Endothelial cell of umbilical vein (primary cell): Measurements from ENCODE around the gene B4GALNT3. TPM values are rescaled to one million over a fixed set of nuclear protein-coding genes. Genes with fewer than 3 reads are reported as not detected.

ENCODE experiments used
- BruUV-seq: library from RNA; stranded (reverse); fragments of 400-500 nt; replicated peaks from 2 replicates; lab custom pipeline; 2021; lab: Mats Ljungman, UMichigan
- CTCF ChIA-PET: fragments of 300-600, 350-600 bp; sonication (Branson Sonifier 250); formaldehyde crosslinking; loops from one replicate; lab custom pipeline; 2021; ENCODE audit warnings: antibody characterized with exemption, inconsistent platforms; lab: Charles Lee
- POLR2A ChIA-PET: fragments of 300-600, 350-600 bp; sonication (Branson Sonifier 250); formaldehyde crosslinking; loops from one replicate; lab custom pipeline; 2021; ENCODE audit warnings: antibody characterized with exemption, inconsistent platforms; lab: Charles Lee
- DNase-seq: peaks from one replicate; pipeline ENCODE4 v3.0.0-alpha.2; 2011; ENCODE audit warnings: low read depth, low spot score
- FAIRE-seq: peaks from 2 replicates; lab custom pipeline; 2011; peaks lifted over from hg19 to GRCh38; lab: Jason Lieb, UNC
- H2AFZ ChIP-seq: 2 replicates; pipeline ENCODE4 v1.6.0; 2012; ENCODE audit warnings: low read depth, low read length, control low read depth, inconsistent platforms
- H3K27ac ChIP-seq: 2 replicates; pipeline ENCODE4 v1.5.1; 2011; ENCODE audit warnings: low read depth, mild to moderate bottlenecking, control low read depth, low read length, moderate library complexity; ENCODE audit not compliant: insufficient read depth
- H3K27me3 ChIP-seq, 2 experiments: 2 replicates each; pipeline versions ENCODE4 v1.6.0 to v1.6.1; 2011; ENCODE audit warnings: low read length in 2 of 2, mixed read lengths in 1 of 2; ENCODE audit not compliant: control insufficient read depth in 2 of 2, insufficient read depth in 2 of 2
- H3K36me3 ChIP-seq, 2 experiments: 2 replicates in 1 of 2; 3 replicates in 1 of 2; pipeline ENCODE4 v1.5.1; 2011; ENCODE audit warnings: low read length in 2 of 2, mild to moderate bottlenecking in 1 of 2, moderate library complexity in 1 of 2; ENCODE audit not compliant: control insufficient read depth in 2 of 2, insufficient read depth in 2 of 2; ENCODE audit errors: extremely low read depth in 1 of 2
- H3K4me1 ChIP-seq: 3 replicates; pipeline ENCODE4 v1.5.1; 2011; ENCODE audit warnings: mild to moderate bottlenecking, low read length; ENCODE audit not compliant: control insufficient read depth, insufficient read depth; ENCODE audit errors: extremely low read depth
- H3K4me2 ChIP-seq: 2 replicates; pipeline ENCODE4 v1.6.1; 2011; ENCODE audit warnings: low read length, control low read depth, mixed read lengths; ENCODE audit not compliant: insufficient read depth
- H3K4me3 ChIP-seq, 3 experiments: fragments of 200-600 bp in 1 of 3; sonication (generic), shearing (Covaris generic) in 1 of 3; replicated peaks in 1 of 3; 2 replicates each; pipeline ENCODE4 v1.5.1; 2011 to 2016; ENCODE audit warnings: control low read depth in 3 of 3, low read length in 3 of 3, mild to moderate bottlenecking in 2 of 3, inconsistent platforms in 1 of 3, low read depth in 1 of 3, moderate library complexity in 1 of 3; ENCODE audit not compliant: insufficient read depth in 1 of 3
- H3K79me2 ChIP-seq: 2 replicates; pipeline ENCODE4 v1.6.0; 2012; ENCODE audit warnings: low read length, inconsistent platforms; ENCODE audit not compliant: control insufficient read depth, insufficient read depth
- H3K9ac ChIP-seq: replicated peaks from 2 replicates; pipeline ENCODE3; 2011; ENCODE audit warnings: low read length, control low read depth; ENCODE audit not compliant: insufficient read depth; ENCODE audit errors: extremely low read depth
- H3K9me1 ChIP-seq: replicated peaks from 3 replicates; pipeline ENCODE4 v1.6.0; 2011; ENCODE audit warnings: mild to moderate bottlenecking, low read length; ENCODE audit not compliant: control insufficient read depth, insufficient read depth; ENCODE audit errors: extremely low read depth
- H3K9me3 ChIP-seq: replicated peaks from 2 replicates; pipeline ENCODE4 v1.5.1; 2012; ENCODE audit warnings: low read length, inconsistent platforms; ENCODE audit not compliant: control insufficient read depth, insufficient read depth
- H4K20me1 ChIP-seq: replicated peaks from 2 replicates; pipeline ENCODE3; 2011; ENCODE audit warnings: mild to moderate bottlenecking, low read length; ENCODE audit not compliant: control insufficient read depth, insufficient read depth; ENCODE audit errors: extremely low read depth
- EZH2 ChIP-seq: IDR thresholded peaks from 2 replicates; pipeline ENCODE4 v1.6.1; 2012; ENCODE audit warnings: borderline replicate concordance, low read depth, mild to moderate bottlenecking, moderate library complexity, low read length, inconsistent platforms; ENCODE audit not compliant: severe bottlenecking
- FOS ChIP-seq: IDR thresholded peaks from 2 replicates; pipeline ENCODE4 v1.6.1; 2011; ENCODE audit warnings: mild to moderate bottlenecking, low read length, moderate library complexity, borderline replicate concordance; ENCODE audit not compliant: insufficient read depth
- GATA2 ChIP-seq: IDR thresholded peaks from 2 replicates; pipeline ENCODE4 v1.7.0; 2011; ENCODE audit warnings: low read depth, mild to moderate bottlenecking, moderate library complexity, mixed read lengths, low read length; ENCODE audit not compliant: insufficient read length, insufficient read depth
- JUN ChIP-seq: IDR thresholded peaks from 2 replicates; pipeline ENCODE4 v1.6.1; 2011; ENCODE audit warnings: borderline replicate concordance, low read depth; ENCODE audit not compliant: insufficient read length, insufficient read depth
- MAX ChIP-seq: IDR thresholded peaks from 2 replicates; pipeline ENCODE4 v1.6.1; 2011; ENCODE audit not compliant: insufficient read depth, insufficient read length
- MYC ChIP-seq: IDR thresholded peaks from one replicate; pipeline ENCODE4 v1.6.1; 2011; ENCODE audit warnings: mild to moderate bottlenecking, low read depth, low read length
- POLR2A ChIP-seq: IDR thresholded peaks from 2 replicates; pipeline ENCODE4 v1.6.1; 2012; ENCODE audit warnings: low read depth, mild to moderate bottlenecking, control low read depth, low read length
- POLR2AphosphoS5 ChIP-seq: IDR thresholded peaks from 2 replicates; pipeline ENCODE4 v1.6.1; 2012; ENCODE audit warnings: low read depth, mild to moderate bottlenecking, control low read depth, low read length, moderate library complexity; ENCODE audit not compliant: insufficient read depth
- dilution Hi-C: fragments of 300-500 bp; cut with MboI; formaldehyde crosslinking; loops from one replicate; pipeline ENCODE4 v1.15.0; 2019; ENCODE audit warnings: low sequenced_read_pairs; ENCODE audit not compliant: extremely low pct_ligation_motif_present
- intact Hi-C: fragments of 100-400 bp; cut with micrococcal nuclease; formaldehyde crosslinking; loops from one replicate; pipeline ENCODE4 v1.10.0; 2022
- polyA plus RNA-seq, 4 experiments: library from polyadenylated mRNA; depleted of rRNA in 3 of 4; stranded (reverse) in 3 of 4; unstranded in 1 of 4; fragments of >200 nt; gene quantifications; 2 replicates each; pipeline versions ENCODE4 v1.2.1 to v1.2.3, GENCODE V29; 2011 to 2012; ENCODE audit warnings: missing spikeins in 1 of 4
- total RNA-seq: library from RNA; stranded (reverse); gene quantifications from 2 replicates; pipeline ENCODE4 v1.2.3, GENCODE V29; 2021
- TF ChIP-seq, protein P1 (sequence below), 2 donors: IDR thresholded peaks; 1 replicate in 1 of 2; 2 replicates in 1 of 2; pipeline ENCODE4 v1.5.1; 2011; ENCODE audit warnings: low read length in 2 of 2, mild to moderate bottlenecking in 2 of 2, moderate library complexity in 2 of 2, control low read depth in 1 of 2, inconsistent platforms in 1 of 2, low read depth in 1 of 2; ENCODE audit not compliant: insufficient read depth in 1 of 2; ENCODE audit errors: extremely low read depth in 1 of 2

Gene B4GALNT3
- total and polyA plus RNA-seq, 2 donors (not counting 3 experiments of a cell fraction or from before 2014, with no cell fraction given) = 0.07 TPM; not detected in 1

DNA sequence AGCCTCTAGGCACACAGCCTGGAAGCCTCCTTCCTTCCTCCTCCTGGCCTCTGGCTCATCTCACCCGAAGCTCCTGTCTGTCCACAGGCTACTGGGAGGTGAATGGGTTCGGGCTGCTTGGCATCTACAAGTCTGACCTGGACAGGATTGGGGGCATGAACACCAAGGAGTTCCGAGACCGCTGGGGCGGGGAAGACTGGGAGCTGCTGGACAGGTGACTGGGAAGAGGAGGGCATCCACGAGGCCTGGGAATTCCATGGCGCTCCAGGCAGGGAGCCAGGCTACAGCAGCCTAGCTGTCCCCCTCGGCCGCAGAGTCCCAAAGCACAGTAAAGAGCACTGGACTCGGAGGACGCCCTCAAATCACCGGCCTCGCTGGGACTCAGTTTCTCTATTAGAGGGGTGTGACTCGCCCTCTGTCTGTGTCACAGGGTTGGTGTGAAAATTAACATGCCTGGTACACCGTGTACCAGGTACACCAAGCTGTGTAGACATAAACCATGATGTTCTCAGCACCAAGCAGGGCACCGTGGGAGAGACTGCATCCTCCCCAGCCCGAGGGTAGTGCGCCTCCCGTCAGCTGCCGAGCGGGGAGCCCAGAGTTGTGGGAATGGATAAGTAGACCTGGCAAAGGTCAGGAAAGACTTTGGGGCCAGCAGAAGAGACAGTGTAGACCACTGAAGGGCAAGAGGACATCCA is 99.6 kb downstream of the B4GALNT3 start:
- intact Hi-C loops (no loop called here), dilution Hi-C loops (no loop called here)
- Histone ChIP-seq H3K4me2 (no peak overlapping the region), H3K27me3 (peaks cover 0 to 9% of the 10 kb centered on the region in 2 experiments), H3K4me3 (no peak overlapping the region), H4K20me1 (no peaks in the 10 kb centered on the region), H2AFZ (no peak overlapping the region), H3K4me1 (no peaks in the 10 kb centered on the region), H3K36me3 (no peaks in the 10 kb centered on the region), H3K27ac (no peak overlapping the region), H3K9ac (no peak overlapping the region), H3K9me1 (no peaks in the 10 kb centered on the region), H3K79me2 (no peaks in the 10 kb centered on the region), H3K9me3 (no peaks in the 10 kb centered on the region)
- POLR2A ChIA-PET = no interaction called here
- TF ChIP-seq EZH2 (no peak), POLR2AphosphoS5 (no peak), POLR2A (no peak), MAX (no peak), FOS (no peak), JUN (no peak)
- CTCF ChIA-PET = interaction anchor here (1.0 to 1.5 kb wide), 4 partner anchors 25 to 390 kb away, joined by 3 to 4 read pairs (median 4); partner anchors contain the start of gene RAD52
- DNase-seq (no peak), FAIRE-seq (no peak)
- BruUV-seq = no TSS peak

- no peaks in the 10 kb centered on the region for H3K36me3 ChIP-seq
- no peaks in the 10 kb centered on the region for H3K9me3 ChIP-seq
- H3K27ac ChIP-seq = no peak overlapping the region
- no TSS peak for BruUV-seq
- CTCF ChIA-PET = interaction anchor here (1.0 to 1.5 kb wide), 4 partner anchors 26 to 191 kb away, joined by 3 to 4 read pairs (median 4); no protein-coding TSS in a partner anchor
- no peaks in the 10 kb centered on the region for H4K20me1 ChIP-seq
- no peaks in the 10 kb centered on the region for H3K79me2 ChIP-seq
- H3K4me3 ChIP-seq = no peak overlapping the region
- dilution Hi-C loops (no loop called here), intact Hi-C loops (no loop called here)
- H3K4me1 ChIP-seq = no peaks in the 10 kb centered on the region
- POLR2A ChIA-PET = no interaction called here
- no peaks in the 10 kb centered on the region for H3K9me1 ChIP-seq
- no peak overlapping the region for H3K9ac ChIP-seq
- DNase-seq (no peak), FAIRE-seq (no peak)
- H3K4me2 ChIP-seq = no peak overlapping the region
- TF ChIP-seq MYC (no peak), POLR2A (no peak), EZH2 (no peak), MAX (no peak), FOS (no peak), GATA2 (no peak), POLR2AphosphoS5 (no peak), JUN (no peak)
- TF ChIP-seq, protein P1, sequence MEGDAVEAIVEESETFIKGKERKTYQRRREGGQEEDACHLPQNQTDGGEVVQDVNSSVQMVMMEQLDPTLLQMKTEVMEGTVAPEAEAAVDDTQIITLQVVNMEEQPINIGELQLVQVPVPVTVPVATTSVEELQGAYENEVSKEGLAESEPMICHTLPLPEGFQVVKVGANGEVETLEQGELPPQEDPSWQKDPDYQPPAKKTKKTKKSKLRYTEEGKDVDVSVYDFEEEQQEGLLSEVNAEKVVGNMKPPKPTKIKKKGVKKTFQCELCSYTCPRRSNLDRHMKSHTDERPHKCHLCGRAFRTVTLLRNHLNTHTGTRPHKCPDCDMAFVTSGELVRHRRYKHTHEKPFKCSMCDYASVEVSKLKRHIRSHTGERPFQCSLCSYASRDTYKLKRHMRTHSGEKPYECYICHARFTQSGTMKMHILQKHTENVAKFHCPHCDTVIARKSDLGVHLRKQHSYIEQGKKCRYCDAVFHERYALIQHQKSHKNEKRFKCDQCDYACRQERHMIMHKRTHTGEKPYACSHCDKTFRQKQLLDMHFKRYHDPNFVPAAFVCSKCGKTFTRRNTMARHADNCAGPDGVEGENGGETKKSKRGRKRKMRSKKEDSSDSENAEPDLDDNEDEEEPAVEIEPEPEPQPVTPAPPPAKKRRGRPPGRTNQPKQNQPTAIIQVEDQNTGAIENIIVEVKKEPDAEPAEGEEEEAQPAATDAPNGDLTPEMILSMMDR (IDR thresholded peaks at IDR 0.05; ENCODE audit: extremely low read depth in 1 of 2, insufficient read depth in 1 of 2, low read depth in 1 of 2, low read length in 2 of 2) = no peak
- peaks cover 0 to 9% of the 10 kb centered on the region in 2 experiments for H3K27me3 ChIP-seq
- no peak overlapping the region for H2AFZ ChIP-seq
Measured at GRCh38 chr12:559906-560455, 100.2 kb downstream of the B4GALNT3 start.
